Activated T-cell treated with anti-CD3 and anti-CD28 coated beads, Interleukin-2, amount 50 U/mL, for 72 hours (primary cell): Measurements from ENCODE around the gene TTK. TPM values are rescaled to one million over a fixed set of nuclear protein-coding genes. Genes with fewer than 3 reads are reported as not detected.
A peak's percentile ranks its signal among the peaks of the same experiment; 100 is the strongest.
"Not testable (repeated sequence)": the region's sequence is repeated elsewhere in the genome, so short reads cannot be mapped to it uniquely, and the experiment has no call there.

Source experiments
- ATAC-seq, 2 donors: fragments of 150-1000 bp; cut with Tn5 transposase; replicated peaks in 1 of 2; 2 replicates each; pipeline ENCODE4 v1.10.0; 2021; ENCODE audit warnings: moderate library complexity in 2 of 2, mild to moderate bottlenecking in 1 of 2
- DNase-seq, 2 donors: peaks; one replicate each; pipeline ENCODE4 v3.0.0; 2021 to 2022; ENCODE audit warnings: mixed read lengths in 1 of 2
- H3K27ac Mint-ChIP-seq: one replicate; pipeline ENCODE4 v1.8.0; 2022; ENCODE audit warnings: mild to moderate bottlenecking, moderate library complexity, mixed read lengths
- H3K27me3 Mint-ChIP-seq: one replicate; pipeline ENCODE4 v1.8.0; 2022; ENCODE audit warnings: low read depth, mixed read lengths
- H3K36me3 Mint-ChIP-seq, 2 donors: one replicate each; pipeline ENCODE4 v1.8.0; 2022; ENCODE audit warnings: mixed read lengths in 2 of 2, mild to moderate bottlenecking in 1 of 2; ENCODE audit not compliant: insufficient read depth in 2 of 2
- H3K4me1 Mint-ChIP-seq: one replicate; pipeline ENCODE4 v1.8.0; 2022; ENCODE audit warnings: low read depth, mixed read lengths
- H3K4me3 Mint-ChIP-seq, 2 donors: one replicate each; pipeline ENCODE4 v1.8.0; 2022; ENCODE audit warnings: mild to moderate bottlenecking in 2 of 2, mixed read lengths in 2 of 2, moderate library complexity in 2 of 2
- H3K9me3 Mint-ChIP-seq, 2 donors: one replicate each; pipeline ENCODE4 v1.8.0; 2022; ENCODE audit warnings: mixed read lengths in 2 of 2
- total RNA-seq, 2 donors: library from RNA; stranded (reverse); gene quantifications; one replicate each; pipeline ENCODE4 v1.2.3, GENCODE V29; 2022

TTK gene
- total RNA-seq, 2 donors from 2014 or later, result 34.8 to 37.9 TPM

DNA sequence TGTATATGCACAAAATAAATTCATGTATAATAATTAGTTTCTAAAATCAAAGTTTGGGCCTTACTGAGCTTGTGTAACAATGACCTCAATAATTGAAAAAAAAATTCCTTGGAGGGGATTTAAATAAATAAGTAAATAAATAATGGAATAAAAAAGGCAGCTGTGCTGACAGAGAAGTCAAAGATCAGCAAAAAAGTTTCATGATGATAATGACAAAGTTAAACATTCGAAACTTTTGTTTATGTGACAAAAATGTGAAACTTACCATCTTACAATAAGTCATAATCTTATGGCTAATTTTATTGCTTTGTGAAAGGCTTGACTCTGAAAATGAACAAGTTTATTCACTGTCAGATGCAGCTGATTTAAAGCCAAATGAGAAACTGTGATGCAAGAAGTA, 3.1 kb upstream of the TTK start:
- Mint-ChIP-seq H3K27ac (no peak overlapping the region), H3K9me3 (no peaks in the 10 kb centered on the region), H3K27me3 (no peaks in the 10 kb centered on the region), H3K36me3 (peaks cover 4 to 5% of the 10 kb centered on the region in 2 donors), H3K4me1 (peaks cover 22% of the 10 kb centered on the region), H3K4me3 (no peak overlapping the region)
- no peak for DNase-seq
- ATAC-seq, result no peak

DNA sequence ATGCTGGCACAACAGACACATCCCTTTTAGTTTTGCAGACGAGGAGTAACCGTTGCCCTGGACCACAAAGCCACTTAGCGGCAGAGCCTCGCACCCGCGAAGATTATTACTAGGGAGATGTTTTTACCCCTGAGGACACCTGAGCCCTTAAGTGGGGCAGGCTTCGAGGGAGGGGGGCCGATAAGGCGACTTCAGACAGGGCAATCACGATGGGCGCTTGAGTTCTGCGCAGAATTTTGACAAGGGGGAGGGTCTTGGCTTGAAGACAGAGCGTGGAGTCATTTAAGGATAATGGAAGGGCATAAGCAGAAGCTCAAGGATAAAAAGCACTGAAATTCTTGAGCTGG, 650 bp upstream of the TTK start:
- peak; percentile 33 to 35 for DNase-seq
- H3K4me1 Mint-ChIP-seq, result peaks cover 30% of the 10 kb centered on the region

DNA sequence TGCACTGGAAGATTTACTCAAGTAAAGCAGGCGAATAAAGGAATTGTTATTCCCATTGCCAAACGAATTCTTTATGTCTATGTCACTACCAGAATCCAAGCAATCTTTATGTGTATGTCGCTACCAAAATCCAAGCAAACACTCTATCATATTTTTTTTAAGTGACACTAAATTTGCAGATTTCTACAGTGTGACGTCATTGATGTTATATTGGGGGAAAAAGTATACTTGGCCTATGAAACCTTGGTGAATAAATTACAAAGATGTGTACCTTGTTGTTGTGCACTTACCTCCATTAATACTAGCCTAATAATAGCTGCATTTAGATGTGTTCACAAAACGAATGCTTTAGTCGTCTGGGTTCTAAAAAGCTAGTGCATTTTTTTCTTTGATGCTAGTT, 957 bp downstream of the TTK start:
- DNase-seq (no peak), ATAC-seq (no peak)
- Mint-ChIP-seq H3K9me3 (no peaks in the 10 kb centered on the region), H3K36me3 (peaks cover 9 to 32% of the 10 kb centered on the region in 2 donors), H3K27ac (no peak overlapping the region), H3K27me3 (no peaks in the 10 kb centered on the region), H3K4me1 (peaks cover 30% of the 10 kb centered on the region), H3K4me3 (peak overlapping the region; percentile 87 to 93)

More for the DNA sequence above, 650 bp upstream of the TTK start:
- Mint-ChIP-seq H3K27me3 (no peaks in the 10 kb centered on the region), H3K36me3 (peaks cover 5 to 20% of the 10 kb centered on the region in 2 donors), H3K4me3 (peak overlapping the region; percentile 87 to 93), H3K9me3 (no peaks in the 10 kb centered on the region), H3K27ac (peak overlapping the region; percentile 91)
- peak in 1 of 2 donors; percentile 28 for ATAC-seq

DNA sequence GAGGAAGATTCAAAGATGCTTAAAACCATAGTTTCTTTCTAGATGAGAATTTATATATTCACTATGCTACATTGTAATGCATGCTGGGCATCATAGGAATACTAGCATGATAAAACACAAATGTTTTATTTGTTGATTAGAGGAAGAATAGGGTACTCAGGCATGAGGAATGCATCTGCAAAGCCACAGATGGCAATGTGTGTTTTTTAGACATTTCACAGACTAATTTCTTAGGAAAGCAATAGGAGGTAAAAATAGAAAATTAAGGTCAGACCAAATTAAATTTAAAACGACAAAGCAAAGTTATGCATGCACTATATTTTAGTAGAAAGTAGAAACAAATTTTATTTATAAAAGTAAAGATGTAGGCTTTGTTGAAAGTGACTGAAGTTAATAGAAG, 2.1 kb downstream of the TTK start:
- Mint-ChIP-seq H3K4me1 (peaks cover 30% of the 10 kb centered on the region), H3K27me3 (no peaks in the 10 kb centered on the region), H3K27ac (no peak overlapping the region), H3K9me3 (no peaks in the 10 kb centered on the region), H3K36me3 (peaks cover 9 to 38% of the 10 kb centered on the region in 2 donors), H3K4me3 (peak overlapping the region; percentile 87 to 93)
- ATAC-seq (no peak), DNase-seq (no peak)

DNA sequence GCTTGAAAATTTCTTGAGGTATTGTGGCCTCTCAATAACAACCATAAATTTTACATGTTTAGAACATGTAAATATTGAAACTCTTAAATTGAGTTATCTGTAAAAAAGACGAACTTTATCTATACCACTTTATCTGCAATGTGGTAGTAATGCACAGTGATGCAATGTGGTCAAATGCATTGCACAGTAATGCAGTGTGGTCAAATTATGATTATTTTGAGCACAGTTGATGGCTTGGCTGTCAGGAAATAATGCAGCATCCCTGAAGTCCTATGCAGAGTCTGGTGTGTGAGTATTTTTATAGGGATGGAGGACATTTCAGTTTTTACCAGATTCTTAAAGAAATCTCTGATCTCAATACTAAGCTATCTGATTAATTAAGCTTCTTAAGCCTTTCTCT, 5.1 kb downstream of the TTK start:
- Mint-ChIP-seq H3K36me3 (peaks cover 12 to 56% of the 10 kb centered on the region in 2 donors), H3K4me1 (peaks cover 25% of the 10 kb centered on the region), H3K9me3 (no peaks in the 10 kb centered on the region), H3K27me3 (no peaks in the 10 kb centered on the region), H3K27ac (no peak overlapping the region), H3K4me3 (no peak overlapping the region)
- DNase-seq (no peak), ATAC-seq (no peak)

DNA sequence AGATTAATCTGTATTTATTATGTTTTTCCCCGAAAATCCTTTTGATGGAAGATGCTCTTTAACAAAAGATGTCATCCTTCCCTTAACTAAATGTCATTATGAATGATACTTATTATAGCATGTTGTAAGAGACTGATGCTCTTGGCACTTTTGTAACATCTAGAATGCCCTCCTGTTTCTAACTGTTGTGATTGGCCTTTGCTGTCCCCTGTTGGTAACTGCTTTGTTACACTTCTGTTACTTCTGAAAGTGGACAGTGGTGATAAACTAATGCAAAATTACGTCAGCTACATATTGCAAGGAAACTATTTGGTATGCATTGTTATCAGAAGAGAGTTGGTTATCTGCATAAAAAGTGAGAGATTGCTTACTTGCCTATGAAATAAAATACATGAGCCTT, 5.8 kb downstream of the TTK start:
- H3K9me3 Mint-ChIP-seq, result no peaks in the 10 kb centered on the region
- ATAC-seq (no peak), DNase-seq (no peak)
- no peak overlapping the region for H3K27ac Mint-ChIP-seq
- no peak overlapping the region for H3K4me3 Mint-ChIP-seq
- H3K4me1 Mint-ChIP-seq, result peaks cover 19% of the 10 kb centered on the region
- peaks cover 12 to 59% of the 10 kb centered on the region in 2 donors for H3K36me3 Mint-ChIP-seq
- H3K27me3 Mint-ChIP-seq, result no peaks in the 10 kb centered on the region

DNA sequence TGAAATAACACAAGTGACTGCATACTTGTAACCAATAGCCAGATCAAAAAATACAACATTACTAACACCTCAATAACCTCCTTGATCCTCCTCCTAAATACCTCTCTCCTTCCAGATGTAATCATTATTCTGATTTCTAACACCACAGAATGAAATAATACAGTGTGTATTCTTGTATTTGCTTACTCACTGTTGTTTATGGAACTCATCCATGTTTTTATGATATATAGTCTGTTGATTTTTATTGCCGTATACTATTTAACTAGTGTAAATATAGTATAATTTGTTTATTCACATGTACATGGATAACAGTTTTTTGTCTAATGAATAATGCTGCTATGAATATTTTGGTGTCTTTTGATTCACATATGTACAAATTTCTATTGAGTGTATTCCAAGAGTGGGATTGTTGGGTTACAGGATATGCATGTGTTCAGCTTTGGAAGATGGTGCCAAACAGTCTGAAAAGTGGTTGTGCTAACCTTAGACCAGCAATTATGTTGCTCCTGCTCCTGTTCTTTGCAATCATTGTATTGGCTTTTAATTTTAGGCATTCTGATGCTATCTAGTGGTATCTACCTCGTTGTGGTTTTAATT, 11.5 kb downstream of the TTK start:
- DNase-seq (no peak), ATAC-seq (no peak)
- H3K4me1 Mint-ChIP-seq, result no peaks in the 10 kb centered on the region
- H3K4me3 Mint-ChIP-seq, result no peak overlapping the region
- H3K27me3 Mint-ChIP-seq, result no peaks in the 10 kb centered on the region
- H3K36me3 Mint-ChIP-seq, result peaks cover 7 to 40% of the 10 kb centered on the region in 2 donors
- H3K27ac Mint-ChIP-seq, result no peak overlapping the region
- H3K9me3 Mint-ChIP-seq, result no peaks in the 10 kb centered on the region

DNA sequence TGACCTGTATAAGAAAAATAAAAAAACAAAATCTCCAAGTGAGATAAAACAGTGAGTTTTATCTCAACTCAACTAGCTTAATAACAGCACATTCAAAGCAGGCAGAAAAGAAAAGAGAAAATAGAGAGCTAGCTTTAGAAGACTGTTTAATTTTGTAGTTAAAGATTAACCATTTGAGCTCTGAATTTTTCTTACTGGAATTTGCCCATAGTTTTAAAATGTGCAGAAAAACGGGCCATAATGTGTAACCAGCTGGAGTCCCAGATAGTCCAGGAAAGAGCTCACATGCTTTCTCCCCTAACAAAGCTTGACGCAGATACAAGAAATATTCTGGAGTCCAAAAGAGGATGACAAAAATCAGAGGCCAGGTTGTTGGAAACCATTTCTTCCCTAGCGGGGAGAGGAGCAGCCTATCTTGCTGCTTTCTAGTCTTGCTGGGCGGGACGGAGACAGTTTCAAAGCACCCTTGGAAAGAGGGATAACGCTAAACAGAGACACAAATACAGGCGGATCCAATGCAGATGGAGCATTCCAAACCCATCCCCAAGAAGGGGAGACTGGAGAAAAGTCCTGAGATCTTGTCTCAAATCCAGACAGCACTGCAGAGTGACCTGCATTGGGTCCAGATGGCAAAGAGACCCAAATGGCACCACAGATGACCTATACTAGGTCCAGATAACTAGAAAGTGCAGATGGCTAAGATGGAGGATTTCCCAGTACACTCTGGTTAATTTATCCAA, 16.1 kb downstream of the TTK start:
- H3K4me3 Mint-ChIP-seq, result no peak overlapping the region
- ATAC-seq, result no peak
- no peak for DNase-seq
- no peaks in the 10 kb centered on the region for H3K4me1 Mint-ChIP-seq
- no peaks in the 10 kb centered on the region for H3K9me3 Mint-ChIP-seq
- H3K27me3 Mint-ChIP-seq, result no peaks in the 10 kb centered on the region
- no peak overlapping the region for H3K27ac Mint-ChIP-seq
- peaks cover 0 to 24% of the 10 kb centered on the region in 2 donors for H3K36me3 Mint-ChIP-seq

DNA sequence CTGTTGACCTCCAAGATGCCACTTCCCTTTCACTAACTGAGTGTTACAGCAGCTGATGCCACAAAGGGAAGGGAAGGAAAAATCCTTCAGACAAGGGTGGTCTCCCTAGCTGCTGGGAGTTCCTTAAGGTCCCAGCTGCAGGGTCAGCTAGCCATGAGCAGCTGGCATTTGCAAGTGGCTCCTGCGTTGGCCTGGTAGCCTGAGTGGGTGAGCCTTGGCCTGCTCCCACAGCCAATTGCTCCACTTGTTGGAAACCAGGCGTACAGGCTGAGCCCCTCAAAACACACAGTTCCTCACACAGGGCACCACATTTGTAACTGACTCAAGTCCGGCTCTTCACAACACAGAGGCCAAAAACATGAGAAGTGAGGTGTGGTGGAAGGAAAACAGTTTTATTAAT, 16.7 kb downstream of the TTK start:
- ATAC-seq (no peak), DNase-seq (no peak)
- H3K4me3 Mint-ChIP-seq, result no peak overlapping the region
- H3K36me3 Mint-ChIP-seq, result peaks cover 0 to 24% of the 10 kb centered on the region in 2 donors
- H3K27me3 Mint-ChIP-seq, result no peaks in the 10 kb centered on the region
- no peak overlapping the region for H3K27ac Mint-ChIP-seq
- no peaks in the 10 kb centered on the region for H3K9me3 Mint-ChIP-seq
- no peaks in the 10 kb centered on the region for H3K4me1 Mint-ChIP-seq

DNA sequence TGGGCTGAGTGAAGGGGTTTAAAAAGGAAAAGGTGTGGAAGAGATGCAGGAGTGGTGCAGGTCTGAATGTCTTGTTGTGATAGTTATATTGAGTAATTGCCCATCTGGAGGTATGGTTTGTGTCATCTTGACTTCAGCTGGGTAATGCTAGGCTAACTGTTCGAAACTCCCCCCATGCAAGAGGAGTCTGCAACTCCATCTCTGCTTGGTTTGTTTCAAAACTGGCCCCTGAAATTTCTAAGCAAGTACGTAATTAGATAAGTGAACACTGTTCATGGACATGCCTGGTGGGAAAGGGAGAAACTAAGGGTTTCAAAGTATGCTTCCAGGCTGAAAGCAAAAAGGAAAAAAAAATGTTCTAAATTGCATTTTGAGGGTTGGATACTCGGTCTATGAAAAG, 17.1 kb downstream of the TTK start:
- Mint-ChIP-seq H3K4me3 (no peak overlapping the region), H3K27ac (no peak overlapping the region), H3K9me3 (no peaks in the 10 kb centered on the region), H3K4me1 (no peaks in the 10 kb centered on the region), H3K36me3 (peaks cover 0 to 22% of the 10 kb centered on the region in 2 donors), H3K27me3 (no peaks in the 10 kb centered on the region)
- DNase-seq (no peak), ATAC-seq (no peak)

DNA sequence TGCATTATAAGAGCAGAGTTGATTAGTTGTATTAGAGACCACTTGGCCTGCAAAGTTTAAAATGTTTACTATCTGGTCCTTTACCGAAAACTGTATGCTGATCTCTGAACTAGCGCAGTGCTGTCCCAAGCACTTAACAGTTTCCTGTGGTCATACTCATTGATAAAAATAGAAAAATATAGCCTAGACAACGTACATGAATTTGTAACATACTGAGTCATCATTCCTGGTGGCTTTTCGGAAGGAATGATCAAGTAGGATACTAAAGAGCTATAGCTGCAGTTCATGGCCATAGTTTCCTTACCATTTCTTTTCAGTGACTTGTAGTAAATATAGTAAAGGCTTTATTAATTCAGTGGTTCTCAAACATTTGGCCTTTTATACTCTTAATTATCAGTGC, 18.4 kb downstream of the TTK start:
- peaks cover 0 to 18% of the 10 kb centered on the region in 2 donors for H3K36me3 Mint-ChIP-seq
- ATAC-seq (no peak), DNase-seq (no peak)
- no peaks in the 10 kb centered on the region for H3K4me1 Mint-ChIP-seq
- no peak overlapping the region for H3K4me3 Mint-ChIP-seq
- H3K27me3 Mint-ChIP-seq, result no peaks in the 10 kb centered on the region
- H3K27ac Mint-ChIP-seq, result no peak overlapping the region
- no peaks in the 10 kb centered on the region for H3K9me3 Mint-ChIP-seq

DNA sequence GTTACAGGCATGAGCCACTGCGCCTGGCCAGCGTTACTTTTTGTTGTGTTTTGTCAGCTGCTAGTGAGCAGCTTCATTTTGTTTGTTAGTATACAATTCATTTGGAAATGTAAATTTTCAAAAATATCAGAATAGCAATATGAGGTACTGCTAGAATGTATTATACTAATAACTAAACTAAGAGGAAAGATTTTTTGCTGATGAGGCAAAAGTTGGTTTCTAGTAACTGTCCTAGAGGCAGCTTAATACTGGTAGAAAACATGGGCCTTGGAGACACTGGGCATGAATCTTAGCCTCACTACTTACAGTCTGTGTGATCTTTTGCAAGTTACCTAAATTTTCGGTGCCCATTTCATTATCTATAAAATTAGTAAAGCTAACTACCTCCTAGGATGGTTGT, 24.1 kb downstream of the TTK start:
- peaks cover 14 to 46% of the 10 kb centered on the region in 2 donors for H3K36me3 Mint-ChIP-seq
- no peak overlapping the region for H3K27ac Mint-ChIP-seq
- ATAC-seq (no peak), DNase-seq (no peak)
- peaks cover 10% of the 10 kb centered on the region for H3K4me1 Mint-ChIP-seq
- no peaks in the 10 kb centered on the region for H3K9me3 Mint-ChIP-seq
- H3K27me3 Mint-ChIP-seq, result no peaks in the 10 kb centered on the region
- no peak overlapping the region for H3K4me3 Mint-ChIP-seq

DNA sequence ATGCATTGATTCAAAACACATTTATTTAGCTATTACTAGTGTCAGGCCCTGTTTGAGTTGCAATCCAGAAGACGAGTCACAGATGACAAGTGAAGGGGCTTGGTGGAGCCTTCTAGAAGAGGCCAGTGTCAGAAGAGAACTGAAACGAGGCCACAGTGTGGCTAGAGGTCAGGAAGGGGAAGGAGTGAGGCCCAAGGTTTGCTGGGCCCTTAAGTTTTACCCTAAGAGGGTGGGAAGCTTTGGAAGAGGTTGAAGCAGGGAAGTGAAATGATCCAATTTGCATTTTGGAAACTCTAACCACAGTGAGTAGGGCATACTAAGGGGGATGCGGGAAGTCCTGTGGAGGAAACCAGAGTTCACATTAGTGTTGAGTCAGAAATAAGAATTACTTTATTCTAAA, 25.0 kb downstream of the TTK start:
- Mint-ChIP-seq H3K36me3 (peaks cover 14 to 48% of the 10 kb centered on the region in 2 donors), H3K9me3 (no peaks in the 10 kb centered on the region), H3K4me3 (no peak overlapping the region), H3K27me3 (no peaks in the 10 kb centered on the region), H3K27ac (no peak overlapping the region), H3K4me1 (peaks cover 10% of the 10 kb centered on the region)
- DNase-seq, result peak in 1 of 2 donors; percentile 4
- peak; percentile 39 to 66 for ATAC-seq

DNA sequence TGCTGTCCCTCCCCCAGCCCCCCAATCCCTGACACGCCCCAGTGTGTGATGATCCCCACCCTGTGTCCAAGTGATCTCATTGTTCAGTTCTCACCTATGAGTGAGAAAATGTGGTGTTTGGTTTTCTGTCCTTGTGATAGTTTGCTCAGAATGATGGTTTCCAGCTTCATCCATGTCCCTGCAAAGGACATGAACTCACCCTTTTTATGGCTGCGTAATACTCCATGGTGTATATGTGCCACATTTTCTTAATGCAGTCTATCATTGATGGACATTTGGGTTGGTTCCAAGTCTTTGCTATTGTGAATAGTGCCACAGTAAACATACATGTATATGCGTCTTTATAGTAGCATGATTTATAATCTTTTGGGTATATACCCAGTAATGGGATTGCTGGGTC, 43.8 kb downstream of the TTK start:
- not testable (repeated sequence) for ATAC-seq, H3K4me3 Mint-ChIP-seq, H3K4me1 Mint-ChIP-seq, H3K9me3 Mint-ChIP-seq, H3K27ac Mint-ChIP-seq, DNase-seq, H3K27me3 Mint-ChIP-seq, H3K36me3 Mint-ChIP-seq
